Measurements from ENCODE around the gene PTPN14.

GRCh38 chr1:214402613-214403083 lies 148.8 kb downstream of the PTPN14 start:
- no peak for TF ChIP-seq CTCF (IDR thresholded peaks at IDR 0.05)
- TF ChIP-seq REST (IDR thresholded peaks at IDR 0.05; ENCODE audit: insufficient read depth in 1 of 2, low read depth in 2 of 2, low read length in 1 of 2): no peak

Data from Panc1 (cell line).